Liver (tissue), 9 donors: Measurements from ENCODE around the gene RMND5A. TPM values are rescaled to one million over a fixed set of nuclear protein-coding genes. Genes with fewer than 3 reads are reported as not detected.

Experiments
- DNase-seq: peaks from one replicate; pipeline ENCODE4 v3.0.0-alpha.2; 2017; ENCODE audit warnings: low spot score
- H3K27ac ChIP-seq, 2 donors: one replicate each; pipeline ENCODE4 v1.7.0; 2013; ENCODE audit warnings: inconsistent platforms in 2 of 2, low read length in 2 of 2, control low read depth in 1 of 2, low read depth in 1 of 2, mild to moderate bottlenecking in 1 of 2
- H3K27me3 ChIP-seq, 4 donors: one replicate each; pipeline versions ENCODE4 v1.6.1 to v1.7.0; 2013; ENCODE audit warnings: low read length in 3 of 4, inconsistent platforms in 1 of 4, mild to moderate bottlenecking in 1 of 4, moderate library complexity in 1 of 4; ENCODE audit not compliant: control insufficient read depth in 4 of 4, insufficient read depth in 4 of 4
- H3K36me3 ChIP-seq, 4 donors: one replicate each; pipeline versions ENCODE4 v1.6.1 to v1.7.0; 2013; ENCODE audit warnings: low read length in 3 of 4, mild to moderate bottlenecking in 3 of 4, low read depth in 1 of 4, moderate library complexity in 1 of 4; ENCODE audit not compliant: control insufficient read depth in 4 of 4, insufficient read depth in 3 of 4
- H3K4me1 ChIP-seq, 4 donors: one replicate each; pipeline versions ENCODE4 v1.6.1 to v1.7.0; 2013; ENCODE audit warnings: low read length in 3 of 4, mild to moderate bottlenecking in 3 of 4, moderate library complexity in 1 of 4; ENCODE audit not compliant: control insufficient read depth in 4 of 4, insufficient read depth in 4 of 4
- H3K4me3 ChIP-seq, 3 donors: one replicate each; pipeline versions ENCODE4 v1.6.1 to v1.7.0; 2013; ENCODE audit warnings: low read length in 3 of 3, control low read depth in 1 of 3, low read depth in 1 of 3, mild to moderate bottlenecking in 1 of 3
- H3K9ac ChIP-seq, 2 donors: one replicate each; pipeline ENCODE4 v1.7.0; 2013; ENCODE audit warnings: low read length in 2 of 2, mild to moderate bottlenecking in 2 of 2, moderate library complexity in 2 of 2, control low read depth in 1 of 2, low read depth in 1 of 2
- H3K9me3 ChIP-seq, 4 donors: one replicate each; pipeline versions ENCODE4 v1.6.1 to v1.7.0; 2013; ENCODE audit warnings: low read length in 3 of 4; ENCODE audit not compliant: control insufficient read depth in 4 of 4
- ATF3 ChIP-seq: IDR thresholded peaks from 2 replicates; pipeline ENCODE4 v1.6.1; 2016; ENCODE audit warnings: antibody characterized with exemption
- EGR1 ChIP-seq, 2 donors: IDR thresholded peaks; 2 replicates each; pipeline ENCODE4 v1.6.1; 2016 to 2018; ENCODE audit warnings: antibody characterized with exemption in 2 of 2, low read depth in 2 of 2
- FOXA1 ChIP-seq: IDR thresholded peaks from 2 replicates; pipeline ENCODE4 v1.6.1; 2016; ENCODE audit warnings: antibody characterized with exemption
- FOXA2 ChIP-seq: IDR thresholded peaks from 2 replicates; pipeline ENCODE4 v1.6.1; 2016; ENCODE audit warnings: antibody characterized with exemption
- GABPA ChIP-seq, 2 donors: IDR thresholded peaks in 1 of 2; conservative IDR thresholded peaks in 1 of 2; 2 replicates each; pipeline ENCODE4 v1.6.1; 2016; ENCODE audit warnings: antibody characterized with exemption in 2 of 2, mild to moderate bottlenecking in 1 of 2, moderate library complexity in 1 of 2
- HNF4A ChIP-seq, 2 donors: conservative IDR thresholded peaks; 2 replicates each; pipeline ENCODE4 v1.6.1; 2016; ENCODE audit warnings: antibody characterized with exemption in 2 of 2, mild to moderate bottlenecking in 2 of 2
- HNF4G ChIP-seq: IDR thresholded peaks from 2 replicates; pipeline ENCODE4 v1.6.1; 2016; ENCODE audit warnings: antibody characterized with exemption
- JUND ChIP-seq, 2 donors: IDR thresholded peaks; 2 replicates each; pipeline ENCODE4 v1.6.1; 2016; ENCODE audit warnings: antibody characterized with exemption in 2 of 2
- NR2F2 ChIP-seq: IDR thresholded peaks from 2 replicates; pipeline ENCODE4 v1.6.1; 2016; ENCODE audit warnings: antibody characterized with exemption
- RAD21 ChIP-seq, 2 donors: IDR thresholded peaks; 2 replicates each; pipeline ENCODE4 v1.6.1; 2016; ENCODE audit warnings: antibody characterized with exemption in 2 of 2, mild to moderate bottlenecking in 2 of 2
- RXRA ChIP-seq, 2 donors: IDR thresholded peaks; 2 replicates each; pipeline ENCODE4 v1.6.1; 2017 to 2018; ENCODE audit warnings: antibody characterized with exemption in 2 of 2, mild to moderate bottlenecking in 1 of 2
- SP1 ChIP-seq: IDR thresholded peaks from 2 replicates; pipeline ENCODE4 v1.6.1; 2018; ENCODE audit warnings: antibody characterized with exemption, mild to moderate bottlenecking
- WGBS: extraction: QIAGEN DNeasy Blood & Tissue Kit; methylation state at CpG from one replicate; pipeline ENCODE4 v1.1.7; 2013; 5-methylcytosine and 5-hydroxymethylcytosine counted together
- polyA plus RNA-seq, 2 donors: library from polyadenylated mRNA; stranded (reverse) in 1 of 2; unstranded in 1 of 2; fragments of 200-250 nt in 1 of 2; fragments of >200 nt in 1 of 2; fragmentation: Nextera tagmentation in 1 of 2; extraction: Ambion mirVana in 1 of 2; gene quantifications; one replicate each; pipeline versions ENCODE4 v1.2.1 to v1.2.3, GENCODE V29; 2013 to 2015
- total RNA-seq, 2 donors: library from RNA; depleted of rRNA; stranded (reverse); fragments of >200 nt; gene quantifications; one replicate each; pipeline ENCODE4 v1.2.3, GENCODE V29; 2014
- TF ChIP-seq, protein P1 (sequence below): fragments of 150-350 bp; IDR thresholded peaks from 2 replicates; pipeline ENCODE4 v1.5.1; 2017; ENCODE audit warnings: improper control_type of control experiment, low read depth, low read length; ENCODE audit not compliant: missing input control
- TF ChIP-seq, protein P2 (sequence below): IDR thresholded peaks from 2 replicates; pipeline ENCODE4 v1.6.1; 2016; ENCODE audit warnings: antibody characterized with exemption
- TF ChIP-seq, protein P3 (sequence below): IDR thresholded peaks from 2 replicates; pipeline ENCODE4 v1.6.1; 2016; ENCODE audit warnings: antibody characterized with exemption, mild to moderate bottlenecking
- TF ChIP-seq, protein P4 (sequence below): IDR thresholded peaks from 2 replicates; pipeline ENCODE4 v1.6.1; 2016; ENCODE audit warnings: antibody characterized with exemption
- donor health status: healthy.
- donor health status: healthy.
- donor health status: healthy.
- donor health status: healthy.
- donor health status: healthy.

RMND5A gene
- total and polyA plus RNA-seq, 4 donors, result 8.8 to 74.5 (median 29.2) TPM

DNA sequence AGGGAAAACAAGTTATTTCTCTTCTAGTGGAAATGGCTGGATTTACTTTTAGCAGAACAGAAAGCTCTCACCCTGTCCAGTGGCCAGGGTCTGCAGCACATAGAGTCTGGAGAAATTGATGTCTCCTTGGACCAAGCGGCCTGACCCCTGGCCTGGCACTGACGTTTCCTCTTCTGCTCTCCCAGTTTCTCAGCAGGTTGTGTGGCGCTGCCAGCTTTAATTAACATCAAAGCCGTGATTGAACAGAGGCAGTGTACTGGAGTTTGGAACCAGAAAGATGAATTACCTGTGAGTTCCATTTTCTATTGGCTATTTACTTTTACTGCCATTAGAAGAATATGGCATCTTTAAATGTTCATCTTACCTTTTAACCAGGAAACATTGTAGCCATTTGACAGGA is 49.7 kb downstream of the RMND5A start (continued):
- TF ChIP-seq, protein P1, sequence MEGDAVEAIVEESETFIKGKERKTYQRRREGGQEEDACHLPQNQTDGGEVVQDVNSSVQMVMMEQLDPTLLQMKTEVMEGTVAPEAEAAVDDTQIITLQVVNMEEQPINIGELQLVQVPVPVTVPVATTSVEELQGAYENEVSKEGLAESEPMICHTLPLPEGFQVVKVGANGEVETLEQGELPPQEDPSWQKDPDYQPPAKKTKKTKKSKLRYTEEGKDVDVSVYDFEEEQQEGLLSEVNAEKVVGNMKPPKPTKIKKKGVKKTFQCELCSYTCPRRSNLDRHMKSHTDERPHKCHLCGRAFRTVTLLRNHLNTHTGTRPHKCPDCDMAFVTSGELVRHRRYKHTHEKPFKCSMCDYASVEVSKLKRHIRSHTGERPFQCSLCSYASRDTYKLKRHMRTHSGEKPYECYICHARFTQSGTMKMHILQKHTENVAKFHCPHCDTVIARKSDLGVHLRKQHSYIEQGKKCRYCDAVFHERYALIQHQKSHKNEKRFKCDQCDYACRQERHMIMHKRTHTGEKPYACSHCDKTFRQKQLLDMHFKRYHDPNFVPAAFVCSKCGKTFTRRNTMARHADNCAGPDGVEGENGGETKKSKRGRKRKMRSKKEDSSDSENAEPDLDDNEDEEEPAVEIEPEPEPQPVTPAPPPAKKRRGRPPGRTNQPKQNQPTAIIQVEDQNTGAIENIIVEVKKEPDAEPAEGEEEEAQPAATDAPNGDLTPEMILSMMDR, result no peak
- TF ChIP-seq SP1 (no peak), NR2F2 (no peak), EGR1 (IDR thresholded peaks at IDR 0.05; ENCODE audit: low read depth in 2 of 2) (no peak)

DNA sequence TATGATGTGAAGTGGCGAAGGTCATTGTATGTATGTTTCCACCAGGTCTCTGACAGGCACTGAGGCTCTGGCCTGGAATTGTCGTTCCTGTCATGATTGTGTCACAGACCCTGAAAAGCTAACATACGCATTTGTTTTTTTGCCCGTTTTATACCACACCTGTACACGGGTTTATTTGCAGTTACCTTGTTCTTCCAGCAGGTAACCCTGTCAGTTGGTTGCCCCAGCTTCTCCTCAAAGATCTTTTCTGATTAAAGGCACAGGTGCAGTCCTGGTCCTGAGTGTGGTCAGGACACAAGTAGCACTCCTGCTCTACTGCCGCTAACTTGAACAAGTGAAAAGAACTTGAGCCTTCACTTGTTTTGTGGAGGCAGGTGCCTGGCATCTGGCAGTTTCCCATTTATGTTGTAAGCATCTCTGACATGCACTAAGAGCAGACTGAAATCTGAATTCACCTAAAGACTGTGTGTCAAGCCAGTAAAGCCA is 50.8 kb downstream of the RMND5A start:
- 93% methylated on average over 6 of the region's 6 CpGs for WGBS
- no peaks in the 10 kb centered on the region for H3K9me3 ChIP-seq
- no peak overlapping the region for H3K27ac ChIP-seq
- no peak overlapping the region for H3K4me3 ChIP-seq
- H3K36me3 ChIP-seq, result peaks cover 8 to 66% (median 45%) of the 10 kb centered on the region in 4 donors
- H3K9ac ChIP-seq, result no peak overlapping the region
- DNase-seq, result no peak
- H3K27me3 ChIP-seq, result no peaks in the 10 kb centered on the region
- TF ChIP-seq JUND (IDR thresholded peaks at IDR 0.05), result no peak
- TF ChIP-seq RAD21 (IDR thresholded peaks at IDR 0.05), result no peak
- TF ChIP-seq, protein P2, sequence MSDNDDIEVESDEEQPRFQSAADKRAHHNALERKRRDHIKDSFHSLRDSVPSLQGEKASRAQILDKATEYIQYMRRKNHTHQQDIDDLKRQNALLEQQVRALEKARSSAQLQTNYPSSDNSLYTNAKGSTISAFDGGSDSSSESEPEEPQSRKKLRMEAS, result no peak
- TF ChIP-seq, protein P3, sequence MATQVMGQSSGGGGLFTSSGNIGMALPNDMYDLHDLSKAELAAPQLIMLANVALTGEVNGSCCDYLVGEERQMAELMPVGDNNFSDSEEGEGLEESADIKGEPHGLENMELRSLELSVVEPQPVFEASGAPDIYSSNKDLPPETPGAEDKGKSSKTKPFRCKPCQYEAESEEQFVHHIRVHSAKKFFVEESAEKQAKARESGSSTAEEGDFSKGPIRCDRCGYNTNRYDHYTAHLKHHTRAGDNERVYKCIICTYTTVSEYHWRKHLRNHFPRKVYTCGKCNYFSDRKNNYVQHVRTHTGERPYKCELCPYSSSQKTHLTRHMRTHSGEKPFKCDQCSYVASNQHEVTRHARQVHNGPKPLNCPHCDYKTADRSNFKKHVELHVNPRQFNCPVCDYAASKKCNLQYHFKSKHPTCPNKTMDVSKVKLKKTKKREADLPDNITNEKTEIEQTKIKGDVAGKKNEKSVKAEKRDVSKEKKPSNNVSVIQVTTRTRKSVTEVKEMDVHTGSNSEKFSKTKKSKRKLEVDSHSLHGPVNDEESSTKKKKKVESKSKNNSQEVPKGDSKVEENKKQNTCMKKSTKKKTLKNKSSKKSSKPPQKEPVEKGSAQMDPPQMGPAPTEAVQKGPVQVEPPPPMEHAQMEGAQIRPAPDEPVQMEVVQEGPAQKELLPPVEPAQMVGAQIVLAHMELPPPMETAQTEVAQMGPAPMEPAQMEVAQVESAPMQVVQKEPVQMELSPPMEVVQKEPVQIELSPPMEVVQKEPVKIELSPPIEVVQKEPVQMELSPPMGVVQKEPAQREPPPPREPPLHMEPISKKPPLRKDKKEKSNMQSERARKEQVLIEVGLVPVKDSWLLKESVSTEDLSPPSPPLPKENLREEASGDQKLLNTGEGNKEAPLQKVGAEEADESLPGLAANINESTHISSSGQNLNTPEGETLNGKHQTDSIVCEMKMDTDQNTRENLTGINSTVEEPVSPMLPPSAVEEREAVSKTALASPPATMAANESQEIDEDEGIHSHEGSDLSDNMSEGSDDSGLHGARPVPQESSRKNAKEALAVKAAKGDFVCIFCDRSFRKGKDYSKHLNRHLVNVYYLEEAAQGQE, result no peak
- TF ChIP-seq HNF4A (conservative IDR thresholded peaks at IDR 0.05), result no peak
- TF ChIP-seq ATF3, result no peak
- no peak for TF ChIP-seq SP1
- no peak for TF ChIP-seq GABPA (IDR thresholded peaks at IDR 0.05 in 1 of 2, conservative IDR thresholded peaks at IDR 0.05 in 1 of 2)
- TF ChIP-seq FOXA1, result no peak
- TF ChIP-seq NR2F2, result no peak
- TF ChIP-seq, protein P4, sequence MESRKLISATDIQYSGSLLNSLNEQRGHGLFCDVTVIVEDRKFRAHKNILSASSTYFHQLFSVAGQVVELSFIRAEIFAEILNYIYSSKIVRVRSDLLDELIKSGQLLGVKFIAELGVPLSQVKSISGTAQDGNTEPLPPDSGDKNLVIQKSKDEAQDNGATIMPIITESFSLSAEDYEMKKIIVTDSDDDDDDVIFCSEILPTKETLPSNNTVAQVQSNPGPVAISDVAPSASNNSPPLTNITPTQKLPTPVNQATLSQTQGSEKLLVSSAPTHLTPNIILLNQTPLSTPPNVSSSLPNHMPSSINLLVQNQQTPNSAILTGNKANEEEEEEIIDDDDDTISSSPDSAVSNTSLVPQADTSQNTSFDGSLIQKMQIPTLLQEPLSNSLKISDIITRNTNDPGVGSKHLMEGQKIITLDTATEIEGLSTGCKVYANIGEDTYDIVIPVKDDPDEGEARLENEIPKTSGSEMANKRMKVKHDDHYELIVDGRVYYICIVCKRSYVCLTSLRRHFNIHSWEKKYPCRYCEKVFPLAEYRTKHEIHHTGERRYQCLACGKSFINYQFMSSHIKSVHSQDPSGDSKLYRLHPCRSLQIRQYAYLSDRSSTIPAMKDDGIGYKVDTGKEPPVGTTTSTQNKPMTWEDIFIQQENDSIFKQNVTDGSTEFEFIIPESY, result no peak
- no peak for TF ChIP-seq EGR1 (IDR thresholded peaks at IDR 0.05; ENCODE audit: low read depth in 2 of 2)
- no peak for TF ChIP-seq RXRA (IDR thresholded peaks at IDR 0.05)
- no peak for TF ChIP-seq HNF4G
- no peak for TF ChIP-seq FOXA2
- no peaks in the 10 kb centered on the region for H3K4me1 ChIP-seq
